Measurements from ENCODE around the gene IL12RB1.
"Not testable (repeated sequence)": the region's sequence is repeated elsewhere in the genome, so short reads cannot be mapped to it uniquely, and the experiment has no call there.

The IL12RB1 gene

DNA sequence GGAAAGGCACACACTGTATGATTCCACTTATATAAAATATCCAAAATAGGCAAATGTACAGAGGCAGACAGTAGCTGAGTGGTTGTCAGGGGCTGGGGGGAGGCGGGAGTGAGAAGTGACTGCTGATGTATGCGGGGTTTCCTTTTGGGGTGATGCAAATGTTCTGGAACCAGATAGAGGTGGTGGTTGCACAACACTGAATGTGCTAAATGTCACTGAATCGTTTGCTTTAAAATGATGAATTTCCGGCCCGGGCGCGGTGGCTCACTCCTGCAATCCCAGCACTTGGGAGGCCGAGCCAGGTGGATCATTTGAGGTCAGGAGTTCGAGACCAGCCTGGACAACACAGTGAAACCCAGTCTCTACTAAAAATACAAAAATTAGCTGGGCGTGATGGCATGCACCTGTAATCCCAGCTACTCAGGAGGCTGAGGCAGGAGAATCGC, 2.4 kb upstream of the IL12RB1 start:
- DNase-seq (ENCODE audit: low spot score), result not testable (repeated sequence)

DNA sequence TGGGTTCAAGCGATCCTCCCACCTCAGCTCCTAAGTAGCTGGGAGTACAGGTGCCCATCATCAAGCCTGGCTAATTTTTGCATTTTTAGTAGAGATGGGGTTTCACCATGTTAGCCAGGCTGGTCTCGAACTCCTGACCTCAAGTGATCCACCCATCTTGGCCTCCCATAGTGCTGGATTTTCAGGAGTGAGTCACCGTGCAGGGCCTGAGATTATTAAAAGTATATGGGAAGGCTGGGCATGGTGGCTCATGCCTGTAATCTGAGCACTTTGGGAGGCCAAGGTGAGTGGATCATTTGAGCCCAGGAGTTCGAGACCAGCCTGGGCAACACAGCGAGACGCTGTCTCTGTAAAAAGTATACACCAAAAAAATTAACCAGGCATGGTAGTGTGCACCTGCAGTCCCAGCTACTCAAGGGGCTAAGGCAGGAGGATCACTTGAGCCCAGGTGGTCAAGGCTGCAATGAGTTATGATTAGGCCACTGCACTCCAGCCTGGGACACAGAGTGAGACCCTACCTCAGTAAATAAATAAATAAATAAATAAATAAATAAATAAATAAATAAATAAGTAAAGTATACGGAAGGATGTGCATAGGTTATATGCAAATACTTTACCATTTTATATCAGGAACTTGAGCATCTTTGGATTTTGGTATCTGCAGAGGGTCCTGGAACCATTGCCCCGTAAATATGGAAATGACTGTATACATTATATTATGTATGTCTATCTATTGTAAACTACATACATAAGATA, 854 bp downstream of the IL12RB1 start:
- DNase-seq (ENCODE audit: low spot score), result no peak

DNA sequence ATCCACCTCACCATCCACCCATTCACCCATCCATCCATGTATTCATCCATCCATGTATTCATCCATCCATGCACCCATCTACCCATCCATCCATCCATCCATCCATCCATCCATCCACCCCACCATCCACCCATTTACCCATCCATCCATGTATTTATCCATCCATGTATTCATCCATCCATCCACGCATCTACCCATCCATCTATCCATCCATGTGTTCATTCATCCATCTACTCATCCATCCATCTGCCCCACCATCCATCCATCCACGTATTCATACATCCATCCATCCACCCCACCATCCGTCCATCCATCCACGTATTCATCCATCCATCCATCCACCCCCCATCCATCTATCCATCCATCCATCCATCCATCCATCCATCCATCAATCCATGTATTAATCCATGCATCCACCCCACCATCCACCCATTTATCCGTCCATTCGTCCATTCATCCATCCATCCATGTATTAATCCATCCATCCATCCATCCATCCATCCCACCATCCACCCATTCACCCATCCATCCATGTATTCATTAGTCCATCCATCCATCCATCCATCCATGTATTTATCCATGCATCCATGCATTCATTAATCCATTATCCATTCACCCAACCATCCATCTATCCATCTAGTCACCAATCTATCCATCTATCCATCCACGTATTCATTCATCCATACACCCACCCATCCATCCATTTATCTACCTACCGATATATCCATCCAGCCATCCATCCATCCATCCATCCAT, 2.6 kb downstream of the IL12RB1 start:
- no peak for DNase-seq (ENCODE audit: low spot score)

DNA sequence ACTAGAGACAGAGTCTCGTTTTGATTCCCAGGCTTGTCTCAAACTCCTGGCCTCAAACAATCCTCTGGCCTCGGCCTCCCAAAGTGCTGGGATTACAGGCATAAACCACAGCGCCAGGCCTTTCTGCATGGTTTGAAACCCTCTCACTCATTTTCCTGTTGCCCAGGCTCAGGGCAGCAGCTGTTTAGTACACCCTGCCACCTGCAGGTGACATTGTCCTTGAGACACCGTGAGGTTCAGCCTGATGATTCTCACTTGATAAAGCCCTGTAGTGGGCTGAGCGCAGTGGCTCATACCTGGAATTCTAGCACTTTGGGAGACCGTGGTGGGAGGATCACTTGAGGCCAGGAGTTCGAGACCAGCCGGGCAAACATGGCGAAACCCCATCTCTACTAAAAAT, 12.5 kb downstream of the IL12RB1 start:
- DNase-seq (ENCODE audit: low spot score), result no peak

DNA sequence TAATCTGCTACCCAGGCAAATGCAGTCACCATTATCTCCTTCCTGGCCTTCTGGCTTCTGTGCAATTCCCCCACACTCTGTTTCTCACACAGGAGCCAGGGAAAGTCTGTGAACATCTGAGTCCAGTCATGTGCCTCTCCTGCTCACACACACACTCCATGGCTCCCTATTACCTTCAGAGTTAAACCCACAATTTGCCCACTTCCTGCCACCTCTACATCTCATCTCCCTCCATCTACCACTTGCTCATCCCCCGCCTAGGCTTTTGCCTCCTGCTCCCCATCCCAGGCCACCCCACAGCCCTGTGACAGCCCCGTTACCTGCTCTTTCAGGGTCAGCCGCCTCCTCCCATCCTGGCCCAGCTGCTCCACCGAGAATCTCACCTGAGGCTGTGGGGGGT, 13.5 kb downstream of the IL12RB1 start:
- no peak for DNase-seq (ENCODE audit: low spot score)

DNA sequence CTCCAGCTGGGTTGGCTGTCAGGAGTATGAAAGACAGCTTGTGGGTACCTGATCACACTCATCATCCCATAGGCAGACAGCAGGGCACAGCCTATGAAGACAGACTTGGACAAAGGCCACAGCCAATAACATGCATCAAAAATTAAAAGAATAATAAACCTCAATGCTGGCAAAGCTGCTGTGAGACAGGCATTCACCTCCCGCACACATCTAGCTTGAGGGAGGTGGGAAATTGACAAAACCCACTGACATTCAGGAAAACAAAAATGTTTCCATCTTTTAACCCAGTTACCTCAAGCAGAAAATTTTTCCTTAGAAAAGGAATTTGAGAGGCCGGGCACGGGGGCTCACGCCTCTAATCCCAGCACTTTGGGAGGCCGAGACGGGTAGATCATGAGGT, 14.4 kb downstream of the IL12RB1 start:
- no peak for DNase-seq (ENCODE audit: low spot score)

DNA sequence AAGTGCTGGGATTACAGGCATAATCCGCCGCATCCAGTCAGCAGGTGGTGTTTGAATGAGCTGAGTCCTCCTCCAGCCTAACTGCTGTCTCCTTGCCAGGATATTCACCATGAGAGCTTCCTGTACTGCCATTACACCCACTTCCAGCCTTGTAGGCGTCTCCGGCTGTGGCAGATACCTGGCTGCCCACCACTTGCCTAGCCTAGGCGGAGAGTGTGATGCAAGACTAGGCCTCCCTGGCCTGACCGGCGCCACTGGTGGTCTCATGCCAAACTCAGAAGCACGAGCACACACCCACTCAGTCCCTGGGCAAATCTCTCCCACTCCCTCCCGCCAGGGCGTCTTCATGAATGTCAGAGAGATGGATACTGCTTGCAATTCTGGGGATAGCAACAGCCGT, 16.6 kb downstream of the IL12RB1 start:
- no peak for DNase-seq (ENCODE audit: low spot score)

DNA sequence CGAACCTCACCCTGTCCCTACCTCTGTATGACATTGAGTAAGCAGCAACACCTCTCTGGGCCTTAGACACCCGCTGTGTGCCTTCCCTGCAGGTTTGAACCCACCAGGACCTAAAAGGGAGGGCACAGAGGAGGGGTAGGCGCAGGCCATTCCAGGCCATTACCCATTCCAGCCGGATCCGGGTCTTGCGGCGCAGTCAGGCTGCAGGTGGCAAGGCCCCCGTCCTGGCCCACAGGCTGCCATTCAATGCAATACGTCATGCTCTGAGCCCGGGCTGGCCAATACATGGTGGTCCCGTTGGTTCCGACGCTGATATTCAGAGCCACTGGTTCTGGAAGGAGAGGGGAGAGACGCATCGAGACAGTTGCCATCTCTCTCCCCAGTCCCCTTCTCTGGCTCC, 17.4 kb downstream of the IL12RB1 start:
- no peak for DNase-seq (ENCODE audit: low spot score)

DNA sequence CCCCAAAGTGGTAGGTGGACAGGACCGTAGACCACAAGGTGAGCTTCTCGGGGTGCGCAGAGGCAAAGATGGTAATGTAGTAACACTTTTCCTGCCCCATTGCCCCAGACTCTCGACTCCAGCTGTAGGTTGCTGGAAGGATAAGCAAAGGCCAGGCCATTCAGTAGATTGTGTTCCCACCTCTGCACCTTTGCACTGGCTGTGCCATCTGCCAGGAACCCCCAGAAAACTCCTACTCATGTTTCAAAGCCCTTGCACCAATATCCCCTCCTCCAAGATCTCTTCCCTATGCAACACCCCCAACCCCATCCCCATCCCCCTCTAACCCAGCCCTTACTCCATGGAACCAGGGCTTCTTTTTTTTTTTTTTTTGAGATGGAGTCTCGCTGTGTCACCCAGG, 18.3 kb downstream of the IL12RB1 start:
- no peak for DNase-seq (ENCODE audit: low spot score)

DNA sequence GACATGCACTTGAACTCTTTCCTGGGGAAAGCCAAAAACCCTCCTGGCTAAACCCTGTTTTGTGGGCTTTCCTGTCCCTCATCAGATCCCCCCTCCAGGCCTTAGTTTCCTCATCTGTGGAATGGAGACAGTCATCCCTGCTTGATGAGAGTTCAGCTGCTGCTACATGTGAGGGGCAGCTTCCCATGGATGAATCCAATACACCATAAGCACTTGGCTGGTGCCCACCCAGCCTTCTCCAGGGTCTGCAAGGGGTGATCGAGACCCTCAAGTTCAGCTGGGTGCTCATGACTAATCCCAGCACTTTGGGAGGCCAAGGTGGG, 21.6 kb downstream of the IL12RB1 start:
- DNase-seq (ENCODE audit: low spot score), result no peak

DNA sequence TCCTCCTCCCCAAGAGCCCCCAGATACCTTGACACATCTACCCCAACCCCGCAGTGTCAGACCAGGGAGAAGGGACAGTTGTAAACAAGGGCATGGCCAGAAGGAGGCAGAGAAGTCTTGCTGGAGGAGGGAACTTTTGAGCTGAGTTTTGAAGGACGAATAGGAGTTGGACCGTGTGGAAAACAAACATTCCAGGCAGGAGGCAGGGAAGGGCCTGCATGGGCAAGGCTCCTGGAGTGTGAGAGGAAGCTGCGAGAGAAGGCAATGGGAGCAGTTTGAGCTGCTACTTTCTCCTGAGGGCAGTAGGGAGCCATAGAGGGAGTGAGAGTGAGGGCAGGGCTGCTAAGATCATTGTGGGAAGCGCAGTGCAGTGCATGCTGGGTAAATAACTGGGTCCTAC, 23.3 kb downstream of the IL12RB1 start:
- peak; percentile 32 for DNase-seq (ENCODE audit: low spot score)

DNA sequence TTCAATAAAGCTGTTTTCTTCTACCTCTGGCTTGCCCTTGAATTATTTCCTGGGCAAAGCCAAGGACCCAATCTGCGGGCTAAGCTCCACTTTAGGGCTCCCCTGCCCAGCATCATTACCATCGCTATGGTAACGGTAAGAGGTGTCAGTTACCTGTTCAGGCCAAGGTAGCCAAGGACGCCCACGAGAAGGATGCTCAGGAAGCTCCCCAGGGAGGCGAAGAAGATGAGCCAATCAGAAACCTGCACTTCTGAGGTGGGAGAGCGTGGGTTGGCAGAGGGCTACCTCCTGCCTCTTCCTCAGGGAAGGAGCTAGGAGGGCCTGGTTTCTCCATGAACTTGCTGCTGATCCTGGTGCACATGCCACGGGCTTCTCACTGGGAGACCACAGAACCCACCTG, 24.7 kb downstream of the IL12RB1 start:
- DNase-seq (ENCODE audit: low spot score), result no peak

DNA sequence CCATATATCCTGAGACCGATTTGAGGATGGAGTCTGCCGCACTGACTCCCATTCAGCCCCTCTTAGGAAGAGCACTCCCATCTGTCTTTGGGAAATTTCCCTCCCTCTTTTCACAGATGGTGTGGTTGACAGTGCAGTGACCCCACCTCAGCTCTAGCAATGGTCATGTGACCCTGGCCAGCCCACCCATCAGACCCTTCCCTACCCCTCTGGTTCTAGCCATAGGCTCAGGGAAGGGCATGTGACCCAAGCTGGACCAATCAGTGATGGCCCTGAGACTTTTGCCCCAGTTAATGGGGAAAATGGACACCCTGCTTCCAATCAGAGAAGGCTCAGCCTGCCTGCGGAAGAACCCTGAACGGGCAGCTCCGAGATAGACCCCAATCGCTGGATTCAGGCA, 26.3 kb downstream of the IL12RB1 start:
- no peak for DNase-seq (ENCODE audit: low spot score)

DNA sequence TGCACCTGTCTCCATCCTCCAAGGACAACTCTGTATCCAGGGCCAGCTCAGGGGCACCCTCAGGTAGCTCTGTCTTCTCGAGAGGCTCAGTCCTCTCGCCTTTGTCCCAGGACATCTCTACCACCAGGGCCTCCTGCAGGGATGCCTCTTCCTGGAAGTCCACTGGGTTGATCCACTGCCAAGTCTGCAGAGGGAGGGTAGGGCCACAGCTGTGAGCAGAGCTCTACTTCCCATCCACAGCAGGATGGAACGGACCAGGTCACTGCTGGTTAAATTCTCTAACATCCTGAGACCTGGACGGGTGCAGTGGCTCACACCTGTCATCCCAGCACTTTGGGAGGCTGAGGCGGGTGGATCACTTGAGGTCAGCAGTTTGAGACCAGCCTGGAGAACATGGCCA, 26.8 kb downstream of the IL12RB1 start:
- no peak for DNase-seq (ENCODE audit: low spot score)

DNA sequence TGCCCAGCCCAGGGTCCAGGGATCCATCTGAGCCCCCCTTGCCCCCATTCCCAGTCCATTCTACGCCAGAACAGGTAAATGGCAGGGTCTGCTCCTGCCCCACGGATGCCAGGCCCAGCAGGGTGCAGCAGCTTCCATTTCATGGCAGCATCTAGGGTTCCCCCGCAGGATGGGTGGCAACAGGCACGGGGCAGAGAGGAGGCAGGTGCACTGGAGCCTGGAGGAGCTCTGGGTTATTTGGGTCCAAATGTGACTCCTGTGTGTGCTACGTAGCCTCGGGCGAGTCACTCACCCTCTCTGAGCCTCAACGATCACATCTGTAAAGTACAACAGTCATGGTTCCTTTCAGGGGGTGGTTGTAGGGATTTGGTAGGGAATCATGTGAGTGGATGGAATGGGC, 27.4 kb downstream of the IL12RB1 start:
- no peak for DNase-seq (ENCODE audit: low spot score)

DNA sequence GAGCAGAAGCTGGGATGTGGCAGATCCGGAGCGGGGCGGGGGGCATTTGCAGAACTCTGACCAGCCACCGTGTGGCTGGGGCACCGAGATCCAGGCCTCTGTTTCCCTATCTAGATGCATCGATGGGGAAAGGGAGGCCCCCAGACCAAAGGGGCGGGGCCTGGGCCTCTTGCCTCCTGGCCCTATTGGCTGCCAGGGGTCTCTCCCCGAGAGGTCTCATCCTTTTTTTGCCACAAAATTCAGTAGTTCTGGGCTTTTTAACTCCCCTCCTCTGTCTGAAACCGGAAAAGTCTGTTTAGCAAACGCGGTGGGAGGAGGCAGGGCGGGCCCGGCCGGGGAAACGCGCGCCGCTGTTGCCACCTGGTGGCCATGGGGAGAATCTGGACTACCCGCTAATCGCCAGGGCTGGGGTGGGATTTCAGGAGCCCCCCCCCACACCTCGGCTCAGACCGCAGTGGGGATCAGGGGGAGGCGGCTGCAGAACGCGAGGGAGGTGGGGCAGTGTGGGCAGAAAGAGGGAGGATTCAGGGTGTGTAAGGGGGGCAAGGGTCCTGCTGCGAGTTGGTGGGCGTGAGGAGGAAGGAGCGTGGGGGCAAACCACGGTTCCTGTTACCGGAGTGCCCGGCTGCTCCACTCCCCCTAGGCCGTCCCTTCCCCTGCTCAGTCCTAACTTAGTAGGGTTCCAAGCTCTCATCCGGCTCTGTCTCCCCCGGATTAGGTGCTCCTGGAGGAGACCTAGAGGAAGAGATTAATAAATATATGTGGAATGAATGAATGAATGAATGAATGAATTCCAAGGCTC, 28.3 kb downstream of the IL12RB1 start:
- peak; percentile 85 for DNase-seq (ENCODE audit: low spot score)

DNA sequence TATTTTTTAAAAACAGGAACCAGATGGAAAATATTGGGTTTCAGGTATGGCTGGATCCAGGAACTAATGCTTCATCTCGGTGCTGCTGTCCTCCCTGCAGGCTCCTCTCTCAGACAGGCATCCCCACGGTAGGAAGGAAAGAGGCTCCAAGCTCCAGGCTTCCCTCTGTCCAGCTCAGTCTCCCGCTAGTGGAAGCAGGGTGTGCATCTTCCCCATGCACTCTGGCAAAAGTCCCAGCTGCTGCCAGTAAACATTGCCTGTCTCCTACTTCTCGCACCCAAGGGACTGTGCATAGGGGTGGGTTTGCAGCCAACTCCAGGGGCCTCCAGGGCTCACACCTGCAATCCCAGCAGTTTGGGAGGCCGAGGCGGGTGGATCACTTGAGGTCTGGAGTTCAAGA, 29.2 kb downstream of the IL12RB1 start:
- DNase-seq (ENCODE audit: low spot score), result no peak

DNA sequence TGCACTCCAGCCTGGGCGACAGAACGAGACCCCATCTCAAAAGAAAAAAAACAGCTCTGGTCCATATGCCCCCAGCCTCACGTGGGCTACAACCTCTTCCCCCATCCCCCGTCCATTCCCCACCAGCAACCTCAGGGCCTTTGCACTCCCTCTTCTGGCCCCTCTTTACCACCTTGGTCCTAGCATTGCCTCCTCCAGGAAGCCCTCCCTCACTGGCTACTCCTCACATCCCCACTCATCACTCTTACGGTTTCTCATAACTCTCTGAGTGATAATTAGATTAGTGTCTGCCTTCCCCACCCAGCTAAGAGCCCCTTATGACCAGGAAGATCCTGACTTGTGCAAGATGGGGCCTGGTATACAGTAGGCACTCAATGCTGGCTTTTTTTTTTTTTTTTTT, 30.8 kb downstream of the IL12RB1 start:
- DNase-seq (ENCODE audit: low spot score), result no peak

DNA sequence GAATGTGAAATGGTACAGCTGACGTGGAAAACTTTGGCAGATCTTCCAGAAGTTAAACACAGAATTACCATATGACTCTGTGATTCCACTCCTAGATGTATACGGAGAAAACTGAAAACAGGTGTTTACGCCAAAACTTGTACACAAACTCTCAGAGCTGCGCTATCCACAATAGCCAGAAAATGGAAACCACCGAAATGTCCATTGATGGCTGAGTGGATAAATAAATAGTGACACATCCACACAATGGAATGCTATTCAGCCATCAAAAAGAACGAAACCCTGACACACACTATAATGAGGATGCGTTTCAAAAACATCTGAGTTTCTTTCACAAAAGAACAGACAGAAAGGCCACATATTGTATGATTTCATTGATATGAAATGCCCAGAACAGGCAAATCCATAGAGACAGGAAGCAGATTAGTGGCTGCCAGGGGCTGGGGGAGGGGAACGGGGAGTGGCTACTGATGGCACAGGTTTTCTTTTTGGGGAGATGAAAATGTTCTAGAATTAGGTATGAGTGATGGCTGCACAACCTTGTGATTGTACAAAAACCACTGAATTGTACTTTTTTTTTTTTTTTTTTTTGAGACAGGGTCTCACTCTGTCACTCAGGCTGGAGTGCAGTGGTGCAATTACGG, 33.0 kb downstream of the IL12RB1 start:
- no peak for DNase-seq (ENCODE audit: low spot score)

DNA sequence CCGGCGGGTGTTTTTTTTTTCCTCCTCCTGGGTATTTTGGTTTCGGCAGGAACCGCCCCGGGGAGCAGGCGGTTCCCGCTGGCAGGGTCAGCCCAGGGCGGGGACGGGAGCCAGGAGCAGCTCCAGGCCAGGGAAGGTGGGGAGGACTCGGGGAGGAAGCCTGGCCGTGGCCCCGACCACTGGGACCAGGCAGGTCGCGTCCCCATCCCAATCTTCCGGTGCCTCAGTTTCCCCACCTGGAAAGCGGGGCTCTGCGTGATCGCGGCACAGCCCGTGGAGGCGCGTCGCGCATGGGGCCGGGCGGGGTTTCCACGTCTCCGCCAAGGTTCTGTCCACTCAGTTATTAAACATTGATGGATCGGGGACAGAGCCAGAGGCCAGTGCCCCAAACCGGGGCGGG, 34.8 kb downstream of the IL12RB1 start:
- no peak for DNase-seq (ENCODE audit: low spot score)

DNA sequence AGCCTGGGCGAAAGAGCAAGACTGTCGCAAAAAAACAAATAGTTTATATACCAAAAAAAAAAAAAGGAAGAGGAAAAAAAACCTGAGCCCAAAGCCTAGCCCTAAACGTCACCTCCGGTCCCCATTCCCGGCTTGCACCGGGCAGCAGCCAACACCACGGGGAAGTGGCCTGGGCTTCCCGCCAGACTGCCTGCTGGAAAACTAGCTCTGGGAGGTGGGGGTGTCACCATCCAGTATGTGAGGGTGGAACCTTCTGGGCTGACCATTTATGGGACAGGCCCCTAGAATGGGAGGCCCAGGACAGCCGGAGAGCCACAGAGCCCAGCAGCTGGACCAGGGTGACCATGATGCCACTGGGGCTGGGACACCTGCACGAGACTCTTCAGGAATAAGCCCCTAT, 37.3 kb downstream of the IL12RB1 start:
- no peak for DNase-seq (ENCODE audit: low spot score)

DNA sequence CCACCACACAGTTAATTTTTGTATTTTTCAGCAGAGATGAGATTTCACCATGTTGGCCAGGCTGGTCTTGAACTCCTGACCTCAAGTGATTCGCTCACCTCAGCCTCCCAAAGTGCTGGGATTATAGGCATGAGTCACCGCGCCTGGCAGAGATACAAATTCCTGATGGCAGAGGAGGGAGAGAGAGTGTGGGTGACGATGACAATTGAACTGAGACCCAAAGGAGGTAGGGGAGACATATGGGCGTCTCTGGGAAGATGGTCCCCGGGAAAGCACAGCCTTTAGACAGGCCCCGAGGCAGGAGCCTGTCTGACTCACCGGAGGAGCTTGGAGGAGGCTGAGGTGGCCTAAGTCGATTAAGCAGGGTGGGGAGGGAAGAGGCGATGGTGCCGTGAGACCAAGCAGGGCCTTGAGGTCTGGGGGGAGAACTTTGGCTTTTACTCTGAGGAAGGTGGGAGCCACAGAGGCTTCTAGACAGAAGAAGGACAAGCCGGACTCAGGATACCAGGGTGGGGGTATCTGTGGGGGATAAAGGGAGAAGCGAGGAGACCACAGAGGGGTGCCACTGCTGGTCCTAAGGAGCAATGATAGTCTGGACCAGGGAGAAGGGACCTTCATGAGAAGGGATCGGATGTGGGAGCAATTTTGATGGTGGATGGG, 40.5 kb downstream of the IL12RB1 start:
- DNase-seq (ENCODE audit: low spot score), result no peak
